HG03442 (cell line): Measurements from ENCODE around the gene GRAMD1B.

Experiments used
- ATAC-seq: cut with Tn5 transposase; IDR thresholded peaks from one replicate; pipeline ENCODE4 v1.9.1; 2021; ENCODE audit warnings: mild to moderate bottlenecking, moderate library complexity; ENCODE audit not compliant: unreplicated experiment

Gene GRAMD1B

DNA sequence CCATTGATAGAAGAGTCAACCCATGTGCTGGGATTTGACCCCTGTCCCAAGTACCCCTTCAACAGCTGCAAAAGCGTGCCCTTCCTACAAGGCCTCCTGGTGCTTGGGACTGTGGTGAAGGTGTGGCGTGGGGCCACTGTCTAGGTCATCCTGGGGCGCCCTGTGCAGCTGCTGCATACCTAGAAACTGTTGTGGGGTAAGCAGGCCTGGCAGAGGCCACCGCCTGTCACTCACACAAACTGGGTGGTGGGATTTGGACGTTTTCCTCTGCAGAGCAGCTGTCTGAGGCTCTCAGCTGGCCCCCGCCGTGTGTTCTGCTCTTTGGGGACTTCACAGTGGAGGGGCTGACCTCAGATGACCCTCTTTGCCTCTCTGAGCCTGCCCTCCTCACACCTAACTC, 154.7 kb downstream of the GRAMD1B start:
- no peak for ATAC-seq

DNA sequence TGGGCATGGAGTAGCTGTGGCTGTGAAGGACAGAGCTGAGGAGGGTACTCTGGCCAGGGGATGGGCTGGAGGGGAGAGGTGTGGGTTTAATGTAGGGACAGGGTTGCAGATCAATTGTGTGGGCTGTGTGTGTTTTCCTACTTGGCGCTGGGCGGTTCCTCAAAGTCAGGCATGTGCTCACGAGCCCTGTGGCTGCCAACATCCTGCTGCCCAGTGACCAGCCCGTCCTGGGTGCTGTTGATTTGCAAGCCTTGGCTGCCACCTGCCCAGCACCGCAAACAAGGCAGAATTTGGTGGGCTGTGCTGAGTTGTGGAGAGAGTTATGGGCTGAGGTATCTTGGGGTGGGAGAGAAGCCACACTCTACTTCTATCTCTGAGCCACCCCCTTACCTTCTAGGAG, 155.1 kb downstream of the GRAMD1B start:
- ATAC-seq: no peak

DNA sequence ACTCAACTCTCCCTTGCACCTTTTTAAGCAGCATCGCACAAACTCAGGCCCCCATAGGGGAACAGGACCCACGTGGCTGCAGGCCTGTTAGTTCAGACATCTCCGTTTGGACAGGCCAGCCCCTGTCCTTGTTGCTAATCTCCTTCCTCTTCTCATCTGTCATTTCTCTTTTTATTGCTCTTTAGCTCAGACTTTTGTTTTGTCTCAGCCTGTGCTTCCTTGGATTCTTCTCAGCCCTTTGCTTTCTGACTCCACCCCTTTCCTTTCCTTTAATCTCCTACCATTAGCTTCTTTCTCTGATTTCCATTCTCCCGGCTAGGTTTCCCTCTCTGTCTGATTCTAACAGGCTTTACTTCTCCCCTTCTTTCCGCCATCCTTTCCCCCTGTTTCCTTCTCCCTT, 155.6 kb downstream of the GRAMD1B start:
- ATAC-seq: no peak

DNA sequence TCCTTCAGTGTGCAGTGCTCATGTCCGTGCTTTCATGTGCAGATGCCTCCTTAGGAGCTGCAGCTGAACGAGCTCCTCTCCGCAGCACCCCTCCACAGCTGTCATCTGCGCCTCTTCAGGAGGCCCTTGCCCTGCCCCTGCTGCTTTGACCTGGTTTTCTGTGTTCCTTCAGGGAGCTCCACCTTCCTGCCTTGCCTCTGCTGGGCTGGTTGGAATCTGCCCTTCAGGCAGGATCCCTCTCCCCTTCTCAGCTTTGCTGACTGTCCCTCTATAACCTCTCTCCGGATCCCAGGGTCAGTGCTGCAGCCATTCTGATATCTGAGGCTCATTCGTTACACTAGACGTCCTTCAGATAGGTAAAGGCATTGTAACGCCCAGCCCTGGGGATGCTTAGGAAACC, 156.5 kb downstream of the GRAMD1B start:
- no peak for ATAC-seq

DNA sequence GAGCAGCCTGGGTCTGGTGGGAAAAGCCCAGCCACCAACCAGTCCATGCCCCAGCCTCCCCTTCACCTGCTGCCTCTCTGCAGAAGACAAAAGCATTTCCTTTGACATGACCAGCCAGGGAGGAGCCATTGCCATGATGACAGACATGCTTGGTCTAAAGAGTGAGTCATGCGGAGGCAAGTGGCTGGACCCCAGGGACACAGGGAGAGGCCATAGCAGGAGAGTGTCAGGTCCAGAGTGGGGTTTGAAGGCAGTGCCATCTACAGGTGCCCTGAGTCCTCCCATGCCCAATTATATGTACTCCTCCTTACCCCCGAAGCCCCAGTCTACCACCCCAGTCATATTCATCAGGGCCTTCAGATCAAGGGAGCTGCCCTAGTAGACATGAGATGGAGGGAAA, 157.0 kb downstream of the GRAMD1B start:
- no peak for ATAC-seq

DNA sequence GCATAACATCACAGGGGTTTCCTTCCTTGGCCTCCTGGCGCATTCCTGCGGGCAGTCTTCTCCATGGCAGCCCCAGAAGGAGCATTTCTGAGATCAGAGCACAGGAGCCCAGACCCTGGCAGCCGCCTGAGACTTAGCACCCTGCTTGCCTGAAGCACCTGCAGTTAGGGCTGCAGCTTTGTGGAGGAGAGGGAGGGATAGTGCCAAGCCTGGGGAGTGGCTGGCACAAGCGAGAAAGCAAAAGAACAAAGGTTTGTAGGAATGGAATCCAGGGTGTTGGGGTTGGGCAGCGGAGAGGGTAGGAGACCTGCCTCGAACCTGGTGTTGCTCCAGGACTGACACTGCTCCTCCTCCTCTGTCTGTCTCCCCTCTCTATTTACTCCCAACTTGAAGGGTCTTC, 157.5 kb downstream of the GRAMD1B start:
- ATAC-seq: no peak

DNA sequence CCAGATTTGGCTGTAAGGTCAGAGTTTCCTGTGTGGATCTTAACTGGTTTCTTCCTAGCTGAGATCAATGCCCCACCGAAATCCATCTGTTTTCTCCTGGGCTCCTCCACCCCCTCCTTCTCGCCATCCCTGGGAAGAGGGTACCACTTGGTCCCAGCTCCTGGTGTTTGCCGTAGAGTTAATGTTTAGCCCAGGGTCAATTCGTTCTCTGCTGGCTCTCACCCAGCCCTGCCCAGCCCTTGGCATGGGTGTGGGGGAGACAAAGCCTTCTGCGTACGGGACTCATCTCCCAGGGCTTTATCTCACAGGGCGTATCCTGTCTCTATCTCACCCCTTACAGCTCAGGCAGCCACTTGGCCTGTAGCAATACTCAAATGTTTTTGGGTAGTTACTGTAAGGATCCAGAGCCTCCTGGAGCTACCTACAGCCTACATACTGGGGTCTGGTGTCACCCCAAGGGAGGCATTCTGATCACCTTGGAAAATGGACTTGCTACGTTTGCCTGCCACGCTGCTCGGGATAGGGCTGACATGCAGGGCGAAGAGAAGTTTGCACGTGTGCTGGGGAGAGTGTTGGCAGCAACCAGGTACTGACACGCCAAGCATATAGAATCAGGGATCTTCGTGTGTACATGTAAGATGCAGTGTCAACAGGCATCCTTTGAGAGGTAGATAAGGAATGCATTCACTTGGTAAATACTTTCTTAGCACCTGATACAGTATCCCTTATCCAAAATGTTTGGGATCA, 158.2 kb downstream of the GRAMD1B start:
- no peak for ATAC-seq

DNA sequence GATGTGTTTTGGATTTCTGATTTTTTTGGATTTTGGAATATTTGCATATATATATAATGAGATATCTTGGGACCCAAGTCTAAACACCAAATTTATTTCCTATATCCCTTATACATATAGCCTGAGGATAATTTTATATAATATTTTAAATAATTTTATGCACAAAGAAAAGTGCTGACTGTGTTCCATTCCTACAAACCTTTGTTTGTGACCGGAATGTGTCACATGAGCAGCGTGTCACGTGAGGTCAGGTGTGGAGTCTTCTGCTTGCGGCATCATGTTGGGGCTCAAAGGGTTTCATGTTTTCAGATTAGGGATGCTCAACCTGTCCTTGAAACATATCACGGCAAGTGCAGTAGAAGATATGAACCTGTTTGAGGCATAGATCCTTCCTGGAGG, 158.8 kb downstream of the GRAMD1B start:
- no peak for ATAC-seq

DNA sequence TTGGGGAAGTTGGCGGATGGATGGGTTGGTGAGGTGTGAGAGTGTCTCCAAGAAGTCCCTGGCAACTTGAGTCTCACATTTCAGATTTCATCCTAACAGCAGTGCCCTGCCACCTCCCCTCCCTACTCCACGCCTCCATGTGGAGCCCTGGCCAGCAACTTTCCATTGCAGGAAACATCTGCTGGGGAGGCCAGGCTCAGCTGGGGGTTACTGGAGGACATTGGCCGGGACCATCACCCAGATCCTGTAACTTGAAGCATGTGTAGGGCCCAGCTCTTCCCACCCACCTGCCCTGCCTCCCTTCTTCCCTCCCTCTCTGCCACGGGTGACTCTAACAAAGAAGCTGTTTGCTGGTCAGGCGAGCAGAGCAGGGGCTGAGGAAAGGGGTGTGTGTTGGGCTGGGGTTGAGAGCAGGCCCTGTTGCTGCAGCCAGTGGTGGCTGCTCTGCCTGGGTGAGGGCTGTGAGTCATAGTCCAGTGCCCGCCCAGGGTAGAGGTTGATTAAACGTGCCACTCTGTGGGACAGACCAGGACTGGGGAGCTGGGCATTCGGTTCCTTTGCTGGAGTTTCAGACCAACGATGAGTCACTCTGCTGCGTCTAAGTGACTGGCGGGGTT, 160.3 kb downstream of the GRAMD1B start:
- ATAC-seq: no peak

DNA sequence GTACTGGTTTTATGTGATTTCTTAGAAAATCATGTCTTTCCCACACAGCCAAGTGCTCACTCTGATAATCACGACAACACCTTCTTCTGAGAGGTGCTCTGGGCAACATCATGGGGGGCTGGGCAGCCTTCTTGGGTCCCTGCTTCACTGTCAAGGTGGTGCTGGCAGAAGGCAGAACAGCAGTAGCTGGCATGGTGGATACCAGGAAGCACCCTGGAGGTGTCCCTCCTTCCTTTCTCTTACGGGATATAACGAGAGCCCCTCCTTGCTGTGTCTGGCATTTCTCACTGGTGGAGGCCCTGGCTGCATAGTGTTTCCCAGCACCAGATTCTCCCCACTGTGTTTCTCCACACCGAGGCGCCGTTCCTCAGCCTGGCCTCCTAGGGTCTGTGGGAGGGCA, 163.5 kb downstream of the GRAMD1B start:
- ATAC-seq: no peak

DNA sequence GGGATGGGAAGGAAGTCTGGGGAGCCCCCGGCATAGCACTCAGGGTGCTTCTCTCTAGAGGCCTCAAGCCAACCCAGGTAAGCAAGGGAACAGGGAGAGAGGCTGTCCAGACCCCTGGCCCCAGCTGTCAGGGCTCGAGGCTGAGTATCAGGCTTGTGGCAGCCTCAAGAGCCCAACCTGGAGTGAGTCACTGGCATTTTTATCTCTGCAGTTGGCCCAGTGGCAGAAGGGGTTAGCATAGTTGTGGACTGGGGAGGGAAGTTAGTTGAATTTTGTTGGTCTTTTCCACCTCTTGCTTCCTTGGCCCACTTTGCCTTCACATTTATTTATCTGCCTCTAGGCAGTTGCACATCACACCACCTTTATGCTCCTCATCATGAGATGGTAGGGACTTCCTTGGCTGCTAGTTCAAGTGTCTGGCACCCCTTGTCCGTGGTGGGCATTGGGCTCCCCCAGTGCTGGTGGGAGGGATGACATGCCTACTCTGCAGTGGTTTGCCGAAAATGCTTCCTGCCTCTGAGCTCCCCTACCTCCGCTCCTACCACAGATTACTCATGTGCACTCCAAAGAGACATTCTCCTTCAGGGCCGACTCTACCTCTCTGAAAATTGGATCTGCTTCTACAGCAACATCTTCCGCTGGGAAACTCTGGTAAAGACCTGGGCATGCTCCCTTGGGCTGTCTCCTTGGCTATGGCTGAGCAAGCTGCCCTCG, 164.3 kb downstream of the GRAMD1B start:
- no peak for ATAC-seq

DNA sequence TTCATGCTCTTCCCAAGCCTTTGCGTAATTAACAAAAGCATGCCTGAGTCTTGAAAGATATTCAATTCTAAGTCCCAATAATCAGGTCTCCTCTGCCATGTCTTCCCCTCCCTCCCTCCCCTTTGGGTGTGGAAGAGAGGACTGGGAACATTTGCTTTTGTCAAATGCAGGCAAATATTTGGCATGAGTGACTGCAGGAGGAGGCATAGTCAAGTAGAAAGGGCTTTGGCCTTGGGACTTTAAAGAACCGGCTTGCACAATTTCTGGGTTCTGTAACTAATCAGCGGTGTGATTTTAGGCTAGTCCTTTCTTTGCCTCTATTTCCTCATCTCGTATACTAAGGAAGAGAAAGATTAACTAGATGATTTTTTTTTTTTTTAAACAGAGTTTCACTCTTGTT, 164.9 kb downstream of the GRAMD1B start:
- no peak for ATAC-seq

DNA sequence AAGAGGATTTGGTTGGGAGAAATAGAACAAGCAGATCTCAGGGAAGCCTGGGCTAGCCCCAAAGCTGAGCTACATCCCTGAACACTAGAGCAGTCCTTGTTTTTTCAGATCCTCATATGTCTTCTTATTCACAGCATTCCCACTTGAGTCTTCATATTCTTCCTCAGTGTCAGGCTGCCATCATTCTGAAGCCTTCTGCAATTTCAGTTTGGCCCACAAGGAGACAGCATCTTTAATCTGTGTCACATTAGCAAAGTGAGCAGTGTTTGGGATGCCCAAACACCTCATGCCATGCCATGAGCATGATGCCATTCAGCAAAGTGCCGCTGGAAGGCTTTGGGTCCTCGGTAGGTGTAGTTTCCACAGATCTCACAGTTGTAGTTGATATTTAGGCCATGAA, 167.8 kb downstream of the GRAMD1B start:
- no peak for ATAC-seq

DNA sequence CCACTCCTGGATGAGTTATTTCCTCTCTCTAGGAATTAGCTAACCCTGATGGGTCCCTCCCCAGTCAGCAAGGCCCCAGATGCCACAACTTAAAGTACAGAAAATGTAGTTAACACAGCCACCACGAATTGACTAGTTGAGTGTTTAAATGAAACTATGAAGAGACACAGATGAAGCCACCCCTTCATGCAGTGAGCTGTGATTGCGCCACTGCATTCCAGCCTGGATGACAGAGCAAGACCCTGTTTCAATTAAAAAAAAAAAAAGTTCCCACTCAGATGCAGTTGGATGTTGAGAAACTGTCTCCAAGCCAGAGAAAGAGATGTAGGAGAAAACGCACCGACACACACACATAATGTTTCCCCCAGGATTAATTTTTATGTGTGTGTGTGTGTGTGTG, 171.1 kb downstream of the GRAMD1B start:
- no peak for ATAC-seq

DNA sequence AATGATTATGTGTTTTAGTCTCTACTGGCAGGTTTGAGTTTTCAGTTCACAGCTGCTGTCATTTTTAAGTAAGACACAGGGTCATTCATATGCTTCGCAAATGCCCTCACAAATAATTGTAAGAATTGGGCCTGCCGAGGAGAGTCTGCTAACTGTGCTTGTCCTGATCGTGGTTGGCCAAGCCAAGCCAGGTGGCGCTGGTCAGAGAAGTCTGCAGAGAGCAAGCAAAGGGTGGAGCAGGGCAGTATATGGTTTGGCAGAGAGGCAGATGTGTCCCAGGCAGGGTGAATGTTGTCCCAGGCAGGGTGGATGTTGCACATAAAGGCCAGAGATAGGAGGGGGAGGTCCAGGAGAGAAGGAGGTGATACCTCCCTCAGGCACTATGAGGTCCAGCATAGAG, 171.7 kb downstream of the GRAMD1B start:
- no peak for ATAC-seq

DNA sequence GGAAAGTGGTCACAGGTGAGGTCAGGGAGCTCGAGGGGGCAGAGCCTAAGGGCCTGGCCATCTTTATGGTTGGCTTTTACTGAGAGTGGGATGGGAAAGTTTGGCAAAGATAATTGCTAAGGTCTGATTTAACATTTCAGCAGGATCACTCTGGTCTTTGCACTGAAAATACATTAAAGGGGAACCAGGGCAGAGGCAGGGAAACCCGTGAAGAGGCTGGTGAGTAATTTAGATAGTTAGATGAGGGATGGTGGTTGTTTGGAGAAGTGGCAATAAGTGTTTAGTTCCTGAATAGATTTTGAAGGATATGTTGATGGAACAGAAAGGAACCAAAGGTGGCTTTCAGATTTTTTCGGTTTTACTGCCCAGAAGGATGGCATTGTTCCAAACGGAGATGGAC, 173.6 kb downstream of the GRAMD1B start:
- no peak for ATAC-seq

DNA sequence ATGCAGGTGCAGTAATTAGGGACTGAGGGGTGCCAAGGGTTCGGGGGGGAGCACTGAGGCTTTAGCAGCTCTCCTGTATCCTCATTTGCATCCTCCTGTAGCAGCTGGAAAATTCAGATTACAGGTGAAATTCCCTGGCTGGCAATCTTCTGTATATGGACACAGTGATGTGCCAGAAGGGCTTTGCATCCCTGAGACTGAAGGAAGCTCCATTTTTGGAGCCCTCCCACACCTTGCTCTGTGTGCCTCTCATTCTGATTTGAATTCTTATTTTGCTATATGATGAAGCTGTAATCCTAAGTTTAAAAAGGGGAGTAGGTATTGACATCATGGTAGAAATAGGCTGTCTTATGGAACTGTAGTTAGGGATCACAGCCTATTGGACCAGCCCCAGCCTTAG, 177.7 kb downstream of the GRAMD1B start:
- ATAC-seq: no peak

DNA sequence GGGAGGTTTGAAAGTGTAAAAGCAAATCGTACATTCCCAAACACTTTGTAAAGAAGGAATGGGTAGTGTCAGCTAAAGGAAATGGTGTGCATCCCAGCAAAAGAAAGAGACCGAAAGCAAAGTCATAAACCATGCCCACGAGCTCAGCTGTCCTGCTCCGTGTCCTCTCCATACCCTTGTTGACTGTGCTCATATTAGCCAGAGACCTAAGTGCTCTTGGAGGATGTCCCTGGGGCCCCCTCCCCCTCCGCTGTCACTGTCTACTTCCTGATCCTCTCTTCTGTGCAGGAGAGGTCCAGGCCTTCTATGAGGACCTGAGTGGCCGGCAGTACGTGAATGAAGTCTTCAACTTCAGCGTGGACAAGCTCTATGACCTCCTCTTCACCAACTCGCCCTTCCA, 178.3 kb downstream of the GRAMD1B start:
- ATAC-seq: no peak

DNA sequence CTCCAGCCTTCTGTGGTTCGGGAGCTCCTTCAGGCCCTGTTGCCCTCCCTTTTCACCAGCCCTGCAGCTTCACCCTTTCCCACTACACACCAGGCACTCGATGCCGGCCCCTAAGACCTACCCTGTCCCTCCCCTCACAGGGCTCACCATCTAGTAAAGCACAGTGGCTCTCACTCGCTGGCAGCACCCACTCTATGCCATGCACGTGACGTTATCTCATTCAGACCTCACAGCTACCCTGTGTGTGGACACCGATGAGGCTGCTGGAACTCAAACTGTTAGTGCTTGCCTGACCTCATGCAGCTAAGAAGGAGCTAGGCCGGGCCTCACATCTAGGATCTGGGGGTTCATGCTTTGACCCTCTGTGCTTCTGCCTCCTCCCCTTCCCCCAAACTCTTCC, 178.9 kb downstream of the GRAMD1B start:
- no peak for ATAC-seq

DNA sequence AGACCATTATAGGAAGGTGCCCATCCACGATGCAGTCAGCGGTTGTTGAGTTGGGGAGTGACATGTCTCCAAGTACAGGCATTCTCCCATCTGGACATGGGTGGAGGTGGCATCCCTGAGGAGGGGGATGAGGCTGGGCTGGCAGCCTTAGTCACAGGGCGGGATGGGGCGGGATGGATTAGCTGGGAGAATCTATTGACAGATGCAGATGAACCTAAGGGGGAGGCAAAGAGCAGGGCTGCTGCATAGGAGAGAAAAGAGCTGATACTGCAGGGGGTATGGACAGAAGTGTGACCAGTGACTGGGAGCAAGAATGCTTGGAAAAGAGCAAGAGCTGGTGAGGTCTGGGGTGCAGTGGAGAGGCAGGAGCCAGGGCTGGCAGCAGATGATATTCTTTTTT, 181.6 kb downstream of the GRAMD1B start:
- ATAC-seq: no peak

DNA sequence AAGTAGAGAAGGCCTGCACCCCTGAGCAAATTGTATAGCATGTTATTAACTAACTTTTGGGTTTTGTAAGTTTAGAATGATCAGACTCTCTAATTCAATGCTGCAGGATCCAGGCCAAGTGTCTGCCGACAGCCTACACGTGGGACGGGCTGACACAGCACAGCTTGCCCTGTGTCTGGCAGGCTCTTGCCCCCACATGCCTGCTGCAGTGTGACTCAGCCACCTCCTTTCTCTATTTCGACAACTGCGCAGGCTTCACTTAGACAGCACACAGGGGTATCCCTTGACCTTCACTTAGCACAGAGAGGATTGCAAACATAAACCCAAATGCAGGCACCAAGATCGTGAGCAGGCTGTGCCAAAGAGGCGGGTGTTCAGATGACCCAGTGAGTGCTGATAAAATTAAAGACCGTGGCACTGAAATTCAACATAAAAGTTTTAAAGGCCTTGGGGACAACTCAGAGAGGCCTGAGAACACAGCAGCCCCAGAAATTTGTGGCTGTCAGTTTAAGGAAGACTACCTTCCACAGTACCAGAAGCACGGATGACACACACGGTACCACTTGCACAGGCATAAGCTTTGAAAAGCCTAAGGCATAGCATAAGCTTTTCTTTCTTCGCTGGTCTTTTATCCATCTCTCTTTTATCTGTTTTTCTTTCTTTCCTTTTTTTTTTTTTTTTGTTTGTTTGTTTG, 186.6 kb downstream of the GRAMD1B start:
- ATAC-seq: no peak

DNA sequence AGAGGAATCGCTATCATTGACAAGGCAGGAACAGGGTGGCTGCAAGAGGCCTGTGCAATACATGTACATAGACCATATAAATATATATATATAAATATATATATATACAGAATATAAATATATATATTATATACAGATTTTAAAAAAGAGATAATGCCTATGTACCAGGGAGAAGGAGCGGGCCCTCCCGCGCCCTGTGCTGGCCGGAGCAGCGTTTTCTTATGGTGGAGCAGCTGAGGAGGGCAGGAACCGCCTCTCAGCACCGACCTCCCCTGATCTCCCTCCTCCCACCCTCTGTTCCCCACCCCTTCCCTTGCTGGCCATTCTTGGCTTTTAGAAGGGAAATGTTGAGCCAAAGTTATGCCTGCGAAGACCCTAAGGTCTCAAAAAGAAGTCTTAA, 192.5 kb downstream of the GRAMD1B start:
- no peak for ATAC-seq
